K562 (cell line): ENCODE results near the gene QSOX2. TPM values are rescaled to one million over a fixed set of nuclear protein-coding genes. Genes with fewer than 3 reads are reported as not detected.

ENCODE experiments used
- ARID1B ChIP-seq: fragments of 450-650 bp; IDR thresholded peaks from 2 replicates; pipeline ENCODE4 v1.6.1; 2016; ENCODE audit warnings: antibody characterized with exemption, mild to moderate bottlenecking, inconsistent platforms
- DIDO1 ChIP-seq: fragments of 450-650 bp; IDR thresholded peaks from 2 replicates; pipeline ENCODE4 v1.6.1; 2016; ENCODE audit warnings: low read depth, missing biosample characterization, missing genetic modification characterization
- FOXJ3 ChIP-seq: sonication (generic); formaldehyde crosslinking; IDR thresholded peaks from 2 replicates; pipeline ENCODE4 v1.4.0; 2020; ENCODE audit warnings: mild to moderate bottlenecking, missing genetic modification reagents
- GATAD2B ChIP-seq: fragments of 450-650 bp; IDR thresholded peaks from 2 replicates; pipeline ENCODE4 v1.6.1; 2017; ENCODE audit warnings: mild to moderate bottlenecking, borderline replicate concordance
- MAZ ChIP-seq, 2 experiments: fragments of 450-650 bp in 1 of 2; sonication (generic) in 1 of 2; formaldehyde crosslinking; IDR thresholded peaks in 1 of 2; conservative IDR thresholded peaks in 1 of 2; 2 replicates each; pipeline versions ENCODE4 v1.4.0 to v1.5.0; 2020; ENCODE audit warnings: mild to moderate bottlenecking in 1 of 2, missing genetic modification reagents in 1 of 2
- MIER1 ChIP-seq: fragments of 450-650 bp; IDR thresholded peaks from 2 replicates; pipeline ENCODE4 v1.6.1; 2016; ENCODE audit warnings: antibody characterized with exemption, mild to moderate bottlenecking, low read depth
- NFRKB ChIP-seq: fragments of 450-650 bp; IDR thresholded peaks from 2 replicates; pipeline ENCODE4 v1.6.1; 2016; ENCODE audit warnings: low read depth
- PCBP1 ChIP-seq: fragments of 200-400 bp; formaldehyde crosslinking; IDR thresholded peaks from 2 replicates; pipeline ENCODE4 v1.6.1; 2018; ENCODE audit warnings: mild to moderate bottlenecking, low read depth, low read length; ENCODE audit not compliant: poor library complexity, severe bottlenecking
- POLR2B ChIP-seq: fragments of 450-650 bp; IDR thresholded peaks from 2 replicates; pipeline ENCODE4 v1.6.1; 2018; ENCODE audit warnings: low read depth; ENCODE audit not compliant: partially characterized antibody
- POLR3G ChIP-seq: IDR thresholded peaks from 2 replicates; pipeline ENCODE4 v1.6.1; 2011; ENCODE audit not compliant: insufficient read length, insufficient replicate concordance; ENCODE audit errors: extremely low read depth
- SNIP1 ChIP-seq: fragments of 450-650 bp; IDR thresholded peaks from 2 replicates; pipeline ENCODE4 v1.7.1; 2017; ENCODE audit warnings: low read depth, mild to moderate bottlenecking
- SRF ChIP-seq, 2 experiments: fragments of 250-450, 450-650 bp in 1 of 2; sonication (Bioruptor Pico) in 1 of 2; sonication (generic) in 1 of 2; formaldehyde crosslinking; IDR thresholded peaks; 2 replicates each; pipeline versions ENCODE4 v1.5.0 to v1.5.1; 2020 to 2022; ENCODE audit warnings: mild to moderate bottlenecking in 1 of 2, missing genetic modification reagents in 1 of 2
- TEAD1 ChIP-seq, 2 experiments: fragments of 450-650 bp in 1 of 2; sonication (generic) in 1 of 2; formaldehyde crosslinking; IDR thresholded peaks; 2 replicates each; pipeline versions ENCODE4 v1.4.0 to v1.8.0; 2020 to 2022; ENCODE audit warnings: mild to moderate bottlenecking in 2 of 2, missing genetic modification reagents in 1 of 2
- ZNF175 ChIP-seq: fragments of 200-800 bp; sonication (Bioruptor generic); IDR thresholded peaks from 2 replicates; pipeline ENCODE4 v1.6.1; 2016; ENCODE audit warnings: low read depth, mild to moderate bottlenecking, missing genetic modification characterization, missing compliant biosample characterization
- ZNF263 ChIP-seq: sonication (generic); formaldehyde crosslinking; IDR thresholded peaks from 2 replicates; pipeline ENCODE4 v1.8.0; 2022; ENCODE audit warnings: mild to moderate bottlenecking, missing genetic modification reagents, borderline replicate concordance
- ZNF561 ChIP-seq: fragments of 450-650 bp; formaldehyde crosslinking; conservative IDR thresholded peaks from 2 replicates; pipeline ENCODE4 v1.4.0; 2020; ENCODE audit warnings: mild to moderate bottlenecking, moderate library complexity
- ZNF592 ChIP-seq: fragments of 450-650 bp; IDR thresholded peaks from 2 replicates; pipeline ENCODE4 v1.6.1; 2017; ENCODE audit warnings: antibody characterized with exemption, mild to moderate bottlenecking
- polyA plus RNA-seq, 8 experiments: library from polyadenylated mRNA; depleted of rRNA in 4 of 8; stranded (reverse) in 5 of 8; unstranded in 3 of 8; fragments of >200 nt; fragmentation: Nextera tagmentation in 2 of 8; fragmentation: Illumina TruSeq in 1 of 8; extraction: Ambion mirVana in 2 of 8; extraction: Trizol in 1 of 8; gene quantifications; 2 replicates each; pipeline versions ENCODE4 v1.2.1 to v1.2.3, GENCODE V29; 2011 to 2014; ENCODE audit warnings: inconsistent platforms in 1 of 8, missing spikeins in 1 of 8
- total RNA-seq, 7 experiments: library from RNA; depleted of rRNA in 6 of 7; stranded (reverse); fragments of >200 nt in 6 of 7; fragmentation: Illumina TruSeq in 2 of 7; extraction: Trizol in 2 of 7; gene quantifications; 2 replicates each; pipeline versions ENCODE4 v1.2.1 to v1.2.3, GENCODE V29; 2011 to 2021; ENCODE audit warnings: low replicate concordance in 1 of 7

The QSOX2 gene
- total and polyA plus RNA-seq, 9 of the 15 experiments (the other 6 are each of a cell fraction or from before 2014, with no cell fraction given) = 0.51 to 23.7 (median 12.7) TPM

GRCh38 chr9:136191960-136192286, 53.7 kb downstream of the QSOX2 start (continued):
- TF ChIP-seq MAZ (CRISPR knock-in tag; conservative IDR thresholded peaks at IDR 0.05 in 1 of 2, IDR thresholded peaks at IDR 0.05 in 1 of 2) (0 out of 4 replicates have a peak, but pooled peaks of 1 of the 2 experiments have one; percentile 8), TEAD1 (CRISPR knock-in tag; IDR thresholded peaks at IDR 0.05) (no peak), ZNF561 (no peak), FOXJ3 (CRISPR knock-in tag) (no peak), SRF (CRISPR knock-in tag; IDR thresholded peaks at IDR 0.05) (no peak), ARID1B (no peak), ZNF592 (0 out of 2 replicates have a peak, but pooled peaks have one; percentile 15), POLR2B (no peak), PCBP1 (no peak), SNIP1 (no peak), ZNF175 (CRISPR knock-in tag) (peak; percentile 76; the same call in 1 of the 2 replicates), GATAD2B (no peak), NFRKB (0 out of 2 replicates have a peak, but pooled peaks have one; percentile 56), ZNF263 (CRISPR knock-in tag) (no peak), DIDO1 (tag) (no peak), MIER1 (no peak), POLR3G (no peak)
